Left ventricle myocardium inferior (tissue), 1 donor: Measurements from ENCODE around the gene IRF2BP1. TPM values are rescaled to one million over a fixed set of nuclear protein-coding genes. Genes with fewer than 3 reads are reported as not detected.

ENCODE experiments used
- DNase-seq: peaks from one replicate; pipeline ENCODE4 v3.0.0-alpha.2; 2020
- H3K27ac ChIP-seq: fragments of 200-600 bp; replicated peaks from 2 replicates; pipeline ENCODE4 v1.8.0; 2021
- H3K27me3 ChIP-seq: fragments of 200-600 bp; 2 replicates; pipeline ENCODE4 v1.8.0; 2021; ENCODE audit warnings: low read depth
- H3K36me3 ChIP-seq: fragments of 200-600 bp; 2 replicates; pipeline ENCODE4 v1.8.0; 2021
- H3K4me1 ChIP-seq: fragments of 200-600 bp; 2 replicates; pipeline ENCODE4 v1.8.0; 2021
- H3K4me3 ChIP-seq: fragments of 200-600 bp; 2 replicates; pipeline ENCODE4 v1.8.0; 2021; ENCODE audit warnings: mild to moderate bottlenecking, moderate library complexity
- H3K9me3 ChIP-seq: fragments of 200-600 bp; replicated peaks from 2 replicates; pipeline ENCODE4 v1.8.0; 2021
- intact Hi-C: fragments of 100-400 bp; cut with micrococcal nuclease; formaldehyde crosslinking; loops from one replicate; pipeline ENCODE4 v1.11.0; 2022
- total RNA-seq: library from RNA; stranded (reverse); fragmentation: NEBNext Ultra II Directional; extraction: Animal tissue kit (Norgen Biotek cat#: 25700); gene quantifications from one replicate; pipeline ENCODE4 v1.2.1, GENCODE V29; 2021
- TF ChIP-seq, protein P1 (sequence below): fragments of 200-600 bp; IDR thresholded peaks from 2 replicates; pipeline ENCODE4 v1.8.0; 2021; ENCODE audit warnings: antibody characterized with exemption, mild to moderate bottlenecking, borderline replicate concordance
- donor health status: DM: no; HTN: yes; CAD: no; lungs with severe emphysema.

Gene IRF2BP1
- total RNA-seq, 1 donor from 2014 or later, result 18.5 TPM

GRCh38 chr19:45876411-45877197 lies 9.3 kb downstream of the IRF2BP1 start:
- TF ChIP-seq, protein P1, sequence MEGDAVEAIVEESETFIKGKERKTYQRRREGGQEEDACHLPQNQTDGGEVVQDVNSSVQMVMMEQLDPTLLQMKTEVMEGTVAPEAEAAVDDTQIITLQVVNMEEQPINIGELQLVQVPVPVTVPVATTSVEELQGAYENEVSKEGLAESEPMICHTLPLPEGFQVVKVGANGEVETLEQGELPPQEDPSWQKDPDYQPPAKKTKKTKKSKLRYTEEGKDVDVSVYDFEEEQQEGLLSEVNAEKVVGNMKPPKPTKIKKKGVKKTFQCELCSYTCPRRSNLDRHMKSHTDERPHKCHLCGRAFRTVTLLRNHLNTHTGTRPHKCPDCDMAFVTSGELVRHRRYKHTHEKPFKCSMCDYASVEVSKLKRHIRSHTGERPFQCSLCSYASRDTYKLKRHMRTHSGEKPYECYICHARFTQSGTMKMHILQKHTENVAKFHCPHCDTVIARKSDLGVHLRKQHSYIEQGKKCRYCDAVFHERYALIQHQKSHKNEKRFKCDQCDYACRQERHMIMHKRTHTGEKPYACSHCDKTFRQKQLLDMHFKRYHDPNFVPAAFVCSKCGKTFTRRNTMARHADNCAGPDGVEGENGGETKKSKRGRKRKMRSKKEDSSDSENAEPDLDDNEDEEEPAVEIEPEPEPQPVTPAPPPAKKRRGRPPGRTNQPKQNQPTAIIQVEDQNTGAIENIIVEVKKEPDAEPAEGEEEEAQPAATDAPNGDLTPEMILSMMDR, result no peak
- intact Hi-C loops, result no loop called here
- Histone ChIP-seq H3K9me3 (no peaks in the 10 kb centered on the region), H3K36me3 (no peaks in the 10 kb centered on the region), H3K4me3 (peak overlapping the region; percentile 48), H3K27ac (peak overlapping the region; percentile 70), H3K4me1 (peaks cover 14% of the 10 kb centered on the region), H3K27me3 (peaks cover 17% of the 10 kb centered on the region)
- peak; percentile 41 for DNase-seq

- TF ChIP-seq, protein P1, result no peak
- Histone ChIP-seq H3K4me3 (no peak overlapping the region), H3K4me1 (peaks cover 14% of the 10 kb centered on the region), H3K9me3 (no peaks in the 10 kb centered on the region), H3K36me3 (no peaks in the 10 kb centered on the region), H3K27ac (peak overlapping the region; percentile 70), H3K27me3 (peaks cover 17% of the 10 kb centered on the region)
- intact Hi-C loops, result no loop called here
- no peak for DNase-seq
Measured at GRCh38 chr19:45876161-45876410, 9.9 kb downstream of the IRF2BP1 start.

DNA sequence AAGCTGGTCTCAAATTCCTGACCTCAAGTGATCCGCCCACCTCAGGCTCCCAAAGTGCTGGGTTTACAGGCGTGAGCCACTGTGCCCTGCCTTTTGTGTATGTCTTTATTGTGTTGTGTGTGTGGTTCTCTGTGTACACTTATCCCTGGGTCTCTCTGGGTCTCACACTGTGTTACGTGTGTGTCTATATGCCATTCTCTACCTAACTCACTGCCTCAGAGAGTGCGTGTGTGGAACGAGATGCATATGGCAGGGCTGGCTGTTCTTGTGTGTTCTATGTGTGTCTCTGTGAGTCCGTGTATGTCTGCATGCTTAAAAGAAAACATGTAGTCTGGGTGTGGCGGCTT lies 11.3 kb downstream of the IRF2BP1 start:
- DNase-seq, result no peak
- Histone ChIP-seq H3K4me1 (peaks cover 11% of the 10 kb centered on the region), H3K9me3 (no peaks in the 10 kb centered on the region), H3K27ac (no peak overlapping the region), H3K36me3 (no peaks in the 10 kb centered on the region), H3K27me3 (peaks cover 17% of the 10 kb centered on the region), H3K4me3 (no peak overlapping the region)
- intact Hi-C loops, result no loop called here
- TF ChIP-seq, protein P1, result no peak

GRCh38 chr19:45873219-45873772 lies 12.6 kb downstream of the IRF2BP1 start:
- Histone ChIP-seq H3K36me3 (no peaks in the 10 kb centered on the region), H3K27ac (no peak overlapping the region), H3K9me3 (no peaks in the 10 kb centered on the region), H3K4me3 (no peak overlapping the region), H3K27me3 (peaks cover 17% of the 10 kb centered on the region), H3K4me1 (peaks cover 11% of the 10 kb centered on the region)
- intact Hi-C loops, result no loop called here
- TF ChIP-seq, protein P1, result no peak
- DNase-seq, result no peak

- Histone ChIP-seq H3K4me3 (no peak overlapping the region), H3K9me3 (no peaks in the 10 kb centered on the region), H3K27ac (no peak overlapping the region), H3K4me1 (peaks cover 11% of the 10 kb centered on the region), H3K27me3 (peaks cover 16% of the 10 kb centered on the region), H3K36me3 (no peaks in the 10 kb centered on the region)
- intact Hi-C loops, result no loop called here
- TF ChIP-seq, protein P1, result no peak
- no peak for DNase-seq
Measured at GRCh38 chr19:45872095-45872919, 13.6 kb downstream of the IRF2BP1 start.
